SK-N-MC (cell line): ENCODE results near the gene RALGDS.

Experiments
- EZH2 ChIP-seq: fragments of 200-600 bp; sonication (generic); IDR thresholded peaks from one replicate; pipeline ENCODE4 v1.6.1; 2017; ENCODE audit warnings: antibody characterized with exemption
- FOXP2 ChIP-seq: optimal IDR thresholded peaks from 2 replicates; pipeline ENCODE3; 2011; ENCODE audit warnings: mild to moderate bottlenecking, moderate library complexity; ENCODE audit not compliant: insufficient read depth; ENCODE audit errors: extremely low read length, control extremely low read depth
- POLR2AphosphoS5 ChIP-seq: IDR thresholded peaks from 2 replicates; pipeline ENCODE4 v1.6.1; 2012; ENCODE audit warnings: mild to moderate bottlenecking, low read depth, low read length, borderline replicate concordance

DNA sequence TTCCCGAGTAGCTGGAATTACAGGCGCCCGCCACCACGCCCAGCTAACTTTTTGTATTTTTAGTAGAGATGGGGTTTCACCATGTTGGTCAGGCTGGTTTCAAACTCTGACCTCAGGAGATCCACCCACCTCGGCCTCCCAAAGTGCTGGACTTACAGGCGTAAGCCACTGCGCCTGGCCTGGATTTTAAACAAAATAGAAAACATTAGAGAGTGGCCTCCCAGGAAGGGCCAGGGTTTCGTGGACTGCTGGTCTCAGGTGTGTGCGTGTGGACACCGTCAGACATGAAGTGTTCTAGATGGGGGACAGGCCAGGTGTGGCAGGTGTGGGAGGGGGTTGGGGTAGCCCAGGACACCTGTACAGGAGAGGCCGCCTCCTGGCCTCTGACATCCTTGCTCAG lies 49.7 kb upstream of the RALGDS start:
- no peak for TF ChIP-seq EZH2
- TF ChIP-seq POLR2AphosphoS5, result no peak
- no peak for TF ChIP-seq FOXP2
